ENCODE data around the gene IQCM.

DNA sequence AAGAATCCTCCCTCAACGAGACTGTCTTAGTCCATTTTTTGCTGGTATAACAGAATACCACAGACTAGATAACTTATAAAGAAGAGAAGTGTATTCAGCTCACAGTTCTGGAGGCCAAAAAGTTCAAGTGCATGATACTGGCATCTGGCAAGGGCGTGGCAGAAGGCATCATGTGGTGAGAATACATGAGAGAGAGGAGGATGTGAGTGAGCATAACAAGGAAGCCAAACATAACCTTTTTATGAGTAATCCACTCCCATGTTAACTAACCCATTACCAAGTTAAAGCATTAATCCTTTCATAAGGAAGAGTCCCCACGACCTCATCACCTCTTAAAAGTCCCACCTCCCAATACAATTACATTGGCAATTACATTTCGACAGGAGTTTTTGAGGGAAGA, 504.6 kb downstream of the IQCM start:
- TF ChIP-seq, protein P1, sequence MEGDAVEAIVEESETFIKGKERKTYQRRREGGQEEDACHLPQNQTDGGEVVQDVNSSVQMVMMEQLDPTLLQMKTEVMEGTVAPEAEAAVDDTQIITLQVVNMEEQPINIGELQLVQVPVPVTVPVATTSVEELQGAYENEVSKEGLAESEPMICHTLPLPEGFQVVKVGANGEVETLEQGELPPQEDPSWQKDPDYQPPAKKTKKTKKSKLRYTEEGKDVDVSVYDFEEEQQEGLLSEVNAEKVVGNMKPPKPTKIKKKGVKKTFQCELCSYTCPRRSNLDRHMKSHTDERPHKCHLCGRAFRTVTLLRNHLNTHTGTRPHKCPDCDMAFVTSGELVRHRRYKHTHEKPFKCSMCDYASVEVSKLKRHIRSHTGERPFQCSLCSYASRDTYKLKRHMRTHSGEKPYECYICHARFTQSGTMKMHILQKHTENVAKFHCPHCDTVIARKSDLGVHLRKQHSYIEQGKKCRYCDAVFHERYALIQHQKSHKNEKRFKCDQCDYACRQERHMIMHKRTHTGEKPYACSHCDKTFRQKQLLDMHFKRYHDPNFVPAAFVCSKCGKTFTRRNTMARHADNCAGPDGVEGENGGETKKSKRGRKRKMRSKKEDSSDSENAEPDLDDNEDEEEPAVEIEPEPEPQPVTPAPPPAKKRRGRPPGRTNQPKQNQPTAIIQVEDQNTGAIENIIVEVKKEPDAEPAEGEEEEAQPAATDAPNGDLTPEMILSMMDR (IDR thresholded peaks at IDR 0.05), result no peak
- no peak for TF ChIP-seq POLR2A (IDR thresholded peaks at IDR 0.05)
